Transverse colon (tissue), 4 donors: ENCODE data around the gene PRKCH.

Experiments used
- POLR2A ChIP-seq: fragments of 450-650 bp; IDR thresholded peaks from one replicate; pipeline ENCODE4 v1.6.1; 2016; ENCODE audit warnings: antibody characterized with exemption, mild to moderate bottlenecking, moderate library complexity
- POLR2AphosphoS5 ChIP-seq, 3 donors: sonication (generic); formaldehyde crosslinking; IDR thresholded peaks; one replicate each; pipeline ENCODE4 v1.6.1; 2016; ENCODE audit warnings: antibody characterized with exemption in 3 of 3
- TF ChIP-seq, protein P1 (sequence below), 5 experiments: fragments of 200-600 bp in 3 of 5; fragments of 450-650 bp in 2 of 5; sonication (generic) in 3 of 5; IDR thresholded peaks; 1 replicate in 2 of 5; 2 replicates in 3 of 5; pipeline ENCODE4 v1.5.1; 2016 to 2017; ENCODE audit warnings: antibody characterized with exemption in 5 of 5, inconsistent platforms in 3 of 5, mild to moderate bottlenecking in 2 of 5, moderate library complexity in 1 of 5

DNA sequence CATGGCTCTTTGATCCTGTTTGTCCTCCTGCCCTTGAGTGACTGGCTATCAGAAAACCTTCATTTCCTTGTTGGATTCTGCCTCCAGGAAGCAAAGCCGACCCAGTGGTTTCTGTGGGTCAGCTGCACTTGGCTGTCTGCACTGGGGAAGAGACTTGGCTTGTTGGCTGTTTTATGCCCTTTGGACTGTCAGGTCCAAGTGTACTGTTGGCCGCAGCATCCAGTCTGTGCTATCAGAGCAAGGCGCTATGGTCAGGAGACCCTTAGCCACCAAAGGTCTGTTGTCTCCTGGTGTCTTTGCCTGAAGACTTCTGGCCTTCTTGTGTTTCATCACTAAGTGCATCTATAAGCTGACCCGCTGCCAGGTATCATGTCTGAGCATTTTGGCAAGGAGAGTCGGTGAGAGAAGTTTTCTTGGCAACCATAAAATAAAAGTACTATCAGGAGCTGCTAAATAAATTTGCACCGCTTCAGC is 196.6 kb downstream of the PRKCH start:
- TF ChIP-seq POLR2A (no peak), POLR2AphosphoS5 (IDR thresholded peaks at IDR 0.05) (no peak)
- TF ChIP-seq, protein P1, sequence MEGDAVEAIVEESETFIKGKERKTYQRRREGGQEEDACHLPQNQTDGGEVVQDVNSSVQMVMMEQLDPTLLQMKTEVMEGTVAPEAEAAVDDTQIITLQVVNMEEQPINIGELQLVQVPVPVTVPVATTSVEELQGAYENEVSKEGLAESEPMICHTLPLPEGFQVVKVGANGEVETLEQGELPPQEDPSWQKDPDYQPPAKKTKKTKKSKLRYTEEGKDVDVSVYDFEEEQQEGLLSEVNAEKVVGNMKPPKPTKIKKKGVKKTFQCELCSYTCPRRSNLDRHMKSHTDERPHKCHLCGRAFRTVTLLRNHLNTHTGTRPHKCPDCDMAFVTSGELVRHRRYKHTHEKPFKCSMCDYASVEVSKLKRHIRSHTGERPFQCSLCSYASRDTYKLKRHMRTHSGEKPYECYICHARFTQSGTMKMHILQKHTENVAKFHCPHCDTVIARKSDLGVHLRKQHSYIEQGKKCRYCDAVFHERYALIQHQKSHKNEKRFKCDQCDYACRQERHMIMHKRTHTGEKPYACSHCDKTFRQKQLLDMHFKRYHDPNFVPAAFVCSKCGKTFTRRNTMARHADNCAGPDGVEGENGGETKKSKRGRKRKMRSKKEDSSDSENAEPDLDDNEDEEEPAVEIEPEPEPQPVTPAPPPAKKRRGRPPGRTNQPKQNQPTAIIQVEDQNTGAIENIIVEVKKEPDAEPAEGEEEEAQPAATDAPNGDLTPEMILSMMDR (IDR thresholded peaks at IDR 0.05): no peak
